ENCODE data around the gene PLEKHJ1.

The PLEKHJ1 gene

DNA sequence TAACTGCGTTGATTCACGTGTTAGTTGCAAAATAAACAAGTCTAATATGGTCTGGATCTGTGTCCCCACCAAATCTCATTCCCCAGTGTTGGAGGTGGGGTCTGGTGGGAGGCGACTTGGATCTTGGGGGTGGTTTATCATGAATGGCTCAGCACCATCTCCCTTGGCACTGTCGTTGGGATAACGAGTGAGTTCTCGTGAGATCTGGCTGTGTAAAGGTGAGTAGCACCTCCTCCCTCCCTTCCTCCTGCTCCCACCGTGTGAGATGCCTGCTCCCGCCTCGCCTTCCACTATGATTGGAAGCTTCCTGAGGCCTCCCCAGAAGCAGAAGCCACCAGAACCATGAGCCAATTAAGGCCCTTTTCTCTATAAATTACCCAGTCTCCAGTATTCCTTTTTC, 41.0 kb upstream of the PLEKHJ1 start:
- no peak for DNase-seq (ENCODE audit: extremely low spot score)
- TF ChIP-seq SUZ12 (IDR thresholded peaks at IDR 0.05) (no peak), LEF1 (IDR thresholded peaks at IDR 0.05; ENCODE audit: borderline replicate concordance) (no peak), NFRKB (IDR thresholded peaks at IDR 0.05) (no peak), FOXA1 (IDR thresholded peaks at IDR 0.05) (no peak), HDGF (IDR thresholded peaks at IDR 0.05; ENCODE audit: borderline replicate concordance) (no peak)
- POLR2A ChIA-PET = no interaction called here
- CTCF ChIA-PET = no interaction called here

- ChIA-PET POLR2A (no interaction called here), CTCF (no interaction called here)
Measured at GRCh38 chr19:2276429-2276986, 40.4 kb upstream of the PLEKHJ1 start.

GRCh38 chr19:2275588-2276428, 39.7 kb upstream of the PLEKHJ1 start:
- CTCF ChIA-PET = interaction anchor here (1.7 kb wide), 1 partner anchor 41 kb away, joined by 4 read pairs; no protein-coding TSS in a partner anchor

More at GRCh38 chr19:2276429-2276986, 40.4 kb upstream of the PLEKHJ1 start:
- no peak for TF ChIP-seq L3MBTL2 (conservative IDR thresholded peaks at IDR 0.05)
- no peak for TF ChIP-seq BHLHE40 (IDR thresholded peaks at IDR 0.05; ENCODE audit: borderline replicate concordance)
- TF ChIP-seq ZNF384 (IDR thresholded peaks at IDR 0.05) = no peak
- TF ChIP-seq FOXK2 (IDR thresholded peaks at IDR 0.05) = no peak
- TF ChIP-seq SUZ12 (IDR thresholded peaks at IDR 0.05) = no peak
- TF ChIP-seq FOXA1 (IDR thresholded peaks at IDR 0.05) = no peak
- no peak for DNase-seq (ENCODE audit: extremely low spot score)

GRCh38 chr19:2274931-2275535, 38.9 kb upstream of the PLEKHJ1 start:
- POLR2A ChIA-PET = interaction anchor here (1.3 to 1.6 kb wide), 2 partner anchors 10 to 14 kb away, joined by 3 to 4 read pairs; no protein-coding TSS in a partner anchor

More at GRCh38 chr19:2275588-2276428, 39.7 kb upstream of the PLEKHJ1 start:
- TF ChIP-seq, protein P1, sequence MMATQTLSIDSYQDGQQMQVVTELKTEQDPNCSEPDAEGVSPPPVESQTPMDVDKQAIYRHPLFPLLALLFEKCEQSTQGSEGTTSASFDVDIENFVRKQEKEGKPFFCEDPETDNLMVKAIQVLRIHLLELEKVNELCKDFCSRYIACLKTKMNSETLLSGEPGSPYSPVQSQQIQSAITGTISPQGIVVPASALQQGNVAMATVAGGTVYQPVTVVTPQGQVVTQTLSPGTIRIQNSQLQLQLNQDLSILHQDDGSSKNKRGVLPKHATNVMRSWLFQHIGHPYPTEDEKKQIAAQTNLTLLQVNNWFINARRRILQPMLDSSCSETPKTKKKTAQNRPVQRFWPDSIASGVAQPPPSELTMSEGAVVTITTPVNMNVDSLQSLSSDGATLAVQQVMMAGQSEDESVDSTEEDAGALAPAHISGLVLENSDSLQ (IDR thresholded peaks at IDR 0.05) = no peak
- no peak for TF ChIP-seq FOXM1 (IDR thresholded peaks at IDR 0.05; ENCODE audit: borderline replicate concordance)
- TF ChIP-seq HDGF (IDR thresholded peaks at IDR 0.05; ENCODE audit: borderline replicate concordance) = no peak
- no peak for TF ChIP-seq ELF4 (IDR thresholded peaks at IDR 0.05)
- no peak for TF ChIP-seq L3MBTL2 (conservative IDR thresholded peaks at IDR 0.05)
- TF ChIP-seq ARNT (IDR thresholded peaks at IDR 0.05) = no peak
- TF ChIP-seq BHLHE40 (IDR thresholded peaks at IDR 0.05; ENCODE audit: borderline replicate concordance) = no peak
- TF ChIP-seq LEF1 (IDR thresholded peaks at IDR 0.05; ENCODE audit: borderline replicate concordance) = no peak
- no peak for TF ChIP-seq ZNF384 (IDR thresholded peaks at IDR 0.05)
- TF ChIP-seq NFRKB (IDR thresholded peaks at IDR 0.05) = no peak
- TF ChIP-seq TARDBP (IDR thresholded peaks at IDR 0.05) = no peak
- no peak for TF ChIP-seq CTBP1 (IDR thresholded peaks at IDR 0.05; ENCODE audit: borderline replicate concordance)
- no peak for TF ChIP-seq FOXK2 (IDR thresholded peaks at IDR 0.05)
- no peak for DNase-seq (ENCODE audit: extremely low spot score)
- POLR2A ChIA-PET = interaction anchor here (1.6 kb wide), 1 partner anchor 13 kb away, joined by 4 read pairs; no protein-coding TSS in a partner anchor

GRCh38 chr19:2274185-2274711, 38.1 kb upstream of the PLEKHJ1 start:
- ChIA-PET CTCF (interaction anchor here (0.5 to 1.7 kb wide), 7 partner anchors 11 to 118 kb away, joined by 3 to 4 read pairs (median 4); partner anchors contain the start of gene PLEKHJ1), POLR2A (interaction anchor here (1.3 to 1.9 kb wide), 4 partner anchors 11 to 118 kb away, joined by 3 to 5 read pairs (median 4); no protein-coding TSS in a partner anchor)
- TF ChIP-seq FOXA1 (IDR thresholded peaks at IDR 0.05) = no peak
- TF ChIP-seq HDGF (IDR thresholded peaks at IDR 0.05; ENCODE audit: borderline replicate concordance) = no peak
- no peak for TF ChIP-seq TARDBP (IDR thresholded peaks at IDR 0.05)
- no peak for TF ChIP-seq BHLHE40 (IDR thresholded peaks at IDR 0.05; ENCODE audit: borderline replicate concordance)
- no peak for TF ChIP-seq FOXM1 (IDR thresholded peaks at IDR 0.05; ENCODE audit: borderline replicate concordance)
- no peak for TF ChIP-seq ZNF384 (IDR thresholded peaks at IDR 0.05)
- no peak for TF ChIP-seq NFRKB (IDR thresholded peaks at IDR 0.05)
- no peak for TF ChIP-seq ELF4 (IDR thresholded peaks at IDR 0.05)
- TF ChIP-seq, protein P1 (IDR thresholded peaks at IDR 0.05) = no peak
- no peak for TF ChIP-seq LEF1 (IDR thresholded peaks at IDR 0.05; ENCODE audit: borderline replicate concordance)
- no peak for TF ChIP-seq CTBP1 (IDR thresholded peaks at IDR 0.05; ENCODE audit: borderline replicate concordance)
- TF ChIP-seq SP1 (IDR thresholded peaks at IDR 0.05) = no peak
- no peak for DNase-seq (ENCODE audit: extremely low spot score)

More at GRCh38 chr19:2274931-2275535, 38.9 kb upstream of the PLEKHJ1 start:
- TF ChIP-seq ZNF384 (IDR thresholded peaks at IDR 0.05) = no peak; the same call in 1 of the 2 replicates
- no peak for TF ChIP-seq BHLHE40 (IDR thresholded peaks at IDR 0.05; ENCODE audit: borderline replicate concordance)
- no peak for TF ChIP-seq ELF4 (IDR thresholded peaks at IDR 0.05)
- no peak for TF ChIP-seq FOXA1 (IDR thresholded peaks at IDR 0.05)
- no peak for TF ChIP-seq HDGF (IDR thresholded peaks at IDR 0.05; ENCODE audit: borderline replicate concordance)
- no peak for TF ChIP-seq FOXM1 (IDR thresholded peaks at IDR 0.05; ENCODE audit: borderline replicate concordance)
- CTCF ChIA-PET = interaction anchor here (0.7 to 1.7 kb wide), 4 partner anchors 38 to 44 kb away, joined by 3 to 4 read pairs (median 4); partner anchors contain the start of gene PLEKHJ1
- peak; percentile 57 for DNase-seq (ENCODE audit: extremely low spot score)
